ENCODE measurements around the gene CLDN4. TPM values are rescaled to one million over a fixed set of nuclear protein-coding genes. Genes with fewer than 3 reads are reported as not detected.

Gene CLDN4
- total RNA-seq, 2 donors from 2014 or later, result 0.99 TPM; not detected in 1

DNA sequence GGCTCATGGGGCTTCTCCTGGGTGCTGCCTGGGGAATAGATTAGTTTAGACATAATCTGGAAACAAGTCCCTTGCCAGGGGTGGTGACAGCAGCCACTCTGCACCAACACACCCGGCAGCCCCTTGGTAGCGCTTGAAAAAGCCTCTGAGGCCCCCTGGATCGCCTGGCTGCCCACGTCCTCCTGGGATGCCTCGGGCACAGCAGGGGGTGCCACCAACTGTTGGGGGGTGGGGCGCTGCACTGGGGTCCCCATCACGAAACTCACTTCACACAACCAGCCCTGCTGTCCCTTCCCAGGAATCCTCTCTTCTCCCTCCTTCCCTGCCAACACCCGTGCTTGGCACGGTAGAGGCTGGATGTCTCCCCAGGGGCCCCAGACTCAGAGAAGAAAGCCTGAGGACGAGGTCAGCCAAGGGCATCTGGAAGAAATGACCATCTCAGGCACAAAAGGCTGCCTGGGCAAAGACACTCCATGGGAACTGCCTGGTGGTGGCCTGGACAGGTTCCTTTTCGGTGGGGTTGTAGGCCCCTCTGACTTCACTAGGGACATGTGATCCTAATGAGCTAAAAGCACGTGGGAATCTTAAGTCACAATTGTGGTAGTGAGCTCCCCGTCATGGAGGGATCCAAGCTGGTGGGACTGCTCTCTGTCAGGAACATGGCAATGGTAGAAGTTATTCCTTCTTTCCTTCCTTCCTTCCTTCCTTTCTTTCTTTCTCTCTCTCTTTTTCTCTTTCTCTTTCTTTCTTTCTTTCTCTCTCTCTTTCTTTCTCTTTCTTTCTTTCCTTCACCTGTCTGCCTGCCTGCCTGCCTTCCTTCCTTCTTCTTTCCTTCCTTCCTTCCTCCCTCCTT, 41.5 kb downstream of the CLDN4 start:
- TF ChIP-seq, protein P1, sequence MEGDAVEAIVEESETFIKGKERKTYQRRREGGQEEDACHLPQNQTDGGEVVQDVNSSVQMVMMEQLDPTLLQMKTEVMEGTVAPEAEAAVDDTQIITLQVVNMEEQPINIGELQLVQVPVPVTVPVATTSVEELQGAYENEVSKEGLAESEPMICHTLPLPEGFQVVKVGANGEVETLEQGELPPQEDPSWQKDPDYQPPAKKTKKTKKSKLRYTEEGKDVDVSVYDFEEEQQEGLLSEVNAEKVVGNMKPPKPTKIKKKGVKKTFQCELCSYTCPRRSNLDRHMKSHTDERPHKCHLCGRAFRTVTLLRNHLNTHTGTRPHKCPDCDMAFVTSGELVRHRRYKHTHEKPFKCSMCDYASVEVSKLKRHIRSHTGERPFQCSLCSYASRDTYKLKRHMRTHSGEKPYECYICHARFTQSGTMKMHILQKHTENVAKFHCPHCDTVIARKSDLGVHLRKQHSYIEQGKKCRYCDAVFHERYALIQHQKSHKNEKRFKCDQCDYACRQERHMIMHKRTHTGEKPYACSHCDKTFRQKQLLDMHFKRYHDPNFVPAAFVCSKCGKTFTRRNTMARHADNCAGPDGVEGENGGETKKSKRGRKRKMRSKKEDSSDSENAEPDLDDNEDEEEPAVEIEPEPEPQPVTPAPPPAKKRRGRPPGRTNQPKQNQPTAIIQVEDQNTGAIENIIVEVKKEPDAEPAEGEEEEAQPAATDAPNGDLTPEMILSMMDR (IDR thresholded peaks at IDR 0.05), result no peak
- Histone ChIP-seq H3K4me1 (ENCODE audit: control insufficient read depth in 1 of 2, low read depth in 2 of 2) (peaks cover 25 to 71% of the 10 kb centered on the region in 2 donors), H3K36me3 (no peaks in the 10 kb centered on the region), H3K9me3 (no peaks in the 10 kb centered on the region), H3K27ac (peak overlapping the region; percentile 93 to 96), H3K4me3 (no peak overlapping the region), H3K27me3 (replicated peaks; ENCODE audit: insufficient read depth) (no peaks in the 10 kb centered on the region)
- no peak for ATAC-seq (ENCODE audit: insufficient number of reproducible peaks, low FRiP score, low read depth)
- DNase-seq (ENCODE audit: low spot score), result no peak

DNA sequence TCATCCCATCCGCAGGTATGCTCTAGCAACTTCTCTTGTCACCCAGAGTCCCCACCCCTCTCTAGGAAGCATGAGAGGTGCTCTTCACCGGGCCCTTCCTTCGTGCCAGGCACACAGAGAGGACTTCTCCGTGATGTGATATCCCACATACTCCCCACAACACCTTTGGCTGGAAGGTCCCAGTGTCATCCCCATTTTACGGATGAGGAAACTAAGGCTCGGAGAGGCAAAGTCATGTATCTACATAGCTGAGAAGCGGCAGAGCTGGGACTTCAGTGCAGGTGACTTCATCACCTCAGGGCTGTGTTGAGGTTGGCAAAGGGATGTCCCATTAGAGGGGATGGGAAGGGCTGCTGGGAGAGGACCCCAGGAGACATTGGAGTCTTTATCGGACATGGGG, 45.6 kb downstream of the CLDN4 start:
- peaks cover 22 to 62% of the 10 kb centered on the region in 2 donors for H3K4me1 ChIP-seq (ENCODE audit: control insufficient read depth in 1 of 2, low read depth in 2 of 2)
- DNase-seq (ENCODE audit: low spot score), result no peak
- H3K27ac ChIP-seq, result peak overlapping the region in 1 of 2 donors; percentile 37
- no peak for ATAC-seq (ENCODE audit: insufficient number of reproducible peaks, low FRiP score, low read depth)
- no peaks in the 10 kb centered on the region for H3K36me3 ChIP-seq
- no peak overlapping the region for H3K4me3 ChIP-seq
- H3K9me3 ChIP-seq, result no peaks in the 10 kb centered on the region
- no peaks in the 10 kb centered on the region for H3K27me3 ChIP-seq (replicated peaks; ENCODE audit: insufficient read depth)
- TF ChIP-seq, protein P1 (IDR thresholded peaks at IDR 0.05), result no peak

GRCh38 chr7:73876973-73877372, 46.2 kb downstream of the CLDN4 start:
- TF ChIP-seq, protein P1 (IDR thresholded peaks at IDR 0.05), result no peak
- no peaks in the 10 kb centered on the region for H3K36me3 ChIP-seq
- H3K27ac ChIP-seq, result peak overlapping the region; percentile 10 to 51
- H3K27me3 ChIP-seq (replicated peaks; ENCODE audit: insufficient read depth), result no peaks in the 10 kb centered on the region
- no peaks in the 10 kb centered on the region for H3K9me3 ChIP-seq
- no peak overlapping the region for H3K4me3 ChIP-seq
- ATAC-seq (ENCODE audit: insufficient number of reproducible peaks, low FRiP score, low read depth), result no peak
- H3K4me1 ChIP-seq (ENCODE audit: control insufficient read depth in 1 of 2, low read depth in 2 of 2), result peaks cover 27 to 62% of the 10 kb centered on the region in 2 donors
- no peak for DNase-seq (ENCODE audit: low spot score)

DNA sequence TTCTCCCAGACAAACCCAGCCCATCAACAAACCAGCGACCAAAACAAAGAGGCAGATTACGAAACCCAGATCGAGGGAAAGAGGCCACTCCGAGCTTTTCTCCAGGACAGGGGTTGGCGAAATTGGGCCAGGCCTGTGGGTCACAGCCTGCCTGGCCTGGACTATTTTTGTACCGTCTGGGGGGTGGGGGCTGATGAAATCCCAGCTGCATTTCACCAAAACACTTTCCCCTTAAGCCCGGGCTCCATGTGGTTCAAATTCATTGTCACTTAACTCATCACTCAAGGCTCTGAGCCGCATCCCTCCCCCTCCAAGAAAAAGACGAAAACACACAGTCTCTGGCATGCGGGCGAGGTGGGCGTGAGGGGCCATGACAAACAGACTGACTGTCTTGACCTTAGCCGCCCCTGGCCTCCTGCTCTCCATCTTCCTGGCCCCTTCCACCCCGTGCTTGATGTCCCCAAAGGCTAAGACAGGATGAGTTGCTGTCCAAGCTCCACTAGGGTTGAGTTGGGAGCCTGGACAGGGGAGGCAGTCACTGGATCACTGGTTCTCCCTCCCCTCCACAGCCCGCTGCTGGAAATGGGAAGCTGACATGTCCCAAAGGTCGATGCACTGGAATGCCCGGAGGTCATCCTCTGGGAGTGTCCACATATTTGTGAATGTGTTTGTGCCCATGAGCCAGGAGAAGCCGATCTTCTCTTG, 49.3 kb downstream of the CLDN4 start:
- peak; percentile 61 for ATAC-seq (ENCODE audit: insufficient number of reproducible peaks, low FRiP score, low read depth)
- no peaks in the 10 kb centered on the region for H3K36me3 ChIP-seq
- H3K27ac ChIP-seq, result peak overlapping the region; percentile 89 to 92
- DNase-seq (ENCODE audit: low spot score), result no peak
- H3K4me1 ChIP-seq (ENCODE audit: control insufficient read depth in 1 of 2, low read depth in 2 of 2), result peaks cover 31 to 57% of the 10 kb centered on the region in 2 donors
- peak overlapping the region; percentile 37 for H3K4me3 ChIP-seq
- TF ChIP-seq, protein P1 (IDR thresholded peaks at IDR 0.05), result no peak
- H3K9me3 ChIP-seq, result no peaks in the 10 kb centered on the region
- no peaks in the 10 kb centered on the region for H3K27me3 ChIP-seq (replicated peaks; ENCODE audit: insufficient read depth)

DNA sequence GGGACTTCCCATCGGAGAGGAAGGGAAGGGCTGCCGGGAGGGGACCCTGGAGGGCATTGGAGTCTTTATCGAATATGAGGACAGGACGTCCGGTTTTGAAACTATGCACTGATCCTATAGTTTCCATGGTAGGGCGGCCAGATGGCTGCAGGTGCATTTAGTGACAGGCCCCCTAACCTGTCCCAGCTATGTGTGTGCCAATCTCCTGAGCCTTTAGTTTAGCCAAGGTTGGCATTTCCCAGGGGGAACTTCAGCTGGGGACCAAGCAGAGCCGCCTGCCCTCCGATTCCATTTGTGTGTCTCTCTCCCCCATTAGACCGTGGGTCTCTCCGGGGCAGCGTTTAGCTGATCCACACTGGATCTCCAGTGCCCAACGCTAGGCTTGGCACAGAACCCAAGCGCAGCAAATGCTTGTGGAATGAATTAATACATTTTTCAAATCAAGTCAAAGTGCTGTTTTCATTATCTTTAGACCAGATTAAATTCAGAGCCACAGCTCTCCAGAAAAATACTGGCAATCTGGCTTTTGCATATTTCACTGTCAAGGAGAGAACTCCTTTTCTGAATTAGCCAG, 50.0 kb downstream of the CLDN4 start:
- no peak for DNase-seq (ENCODE audit: low spot score)
- Histone ChIP-seq H3K4me1 (ENCODE audit: control insufficient read depth in 1 of 2, low read depth in 2 of 2) (peaks cover 35 to 64% of the 10 kb centered on the region in 2 donors), H3K36me3 (no peaks in the 10 kb centered on the region), H3K4me3 (peak overlapping the region; percentile 37), H3K9me3 (no peaks in the 10 kb centered on the region), H3K27me3 (replicated peaks; ENCODE audit: insufficient read depth) (no peaks in the 10 kb centered on the region), H3K27ac (peak overlapping the region; percentile 89 to 92)
- ATAC-seq (ENCODE audit: insufficient number of reproducible peaks, low FRiP score, low read depth), result no peak
- TF ChIP-seq, protein P1 (IDR thresholded peaks at IDR 0.05), result peak; percentile 7
